ACHN (cell line): ENCODE data around the gene SETD2.
"Not testable (repeated sequence)": the region's sequence is repeated elsewhere in the genome, so short reads cannot be mapped to it uniquely, and the experiment has no call there.

Source experiments
- DNase-seq: peaks from one replicate; pipeline ENCODE4 v3.0.0-alpha.2; 2015
- in situ Hi-C: cut with HindIII; loops from 2 replicates; pipeline ENCODE4 v1.10.0; 2017; ENCODE audit warnings: low sequenced_read_pairs, low pct_ligation_motif_present, low pct_unique_long_range_greater_than_20kb

The SETD2 gene

GRCh38 chr3:47056705-47057104 is 107.2 kb downstream of the SETD2 start:
- in situ Hi-C loops, result no loop called here
- no peak for DNase-seq

- no peak for DNase-seq
Observed at GRCh38 chr3:47054412-47054811, 109.5 kb downstream of the SETD2 start.

GRCh38 chr3:47047673-47048072 is 116.2 kb downstream of the SETD2 start:
- in situ Hi-C loops, result no loop called here
- no peak for DNase-seq

More at GRCh38 chr3:47054412-47054811, 109.5 kb downstream of the SETD2 start:
- in situ Hi-C loops, result no loop called here

GRCh38 chr3:47047069-47047468 is 116.8 kb downstream of the SETD2 start:
- no peak for DNase-seq
- in situ Hi-C loops, result no loop called here

- no peak for DNase-seq
Observed at GRCh38 chr3:47042231-47042791, 121.6 kb downstream of the SETD2 start.

GRCh38 chr3:47041114-47041513 is 122.8 kb downstream of the SETD2 start:
- in situ Hi-C loops, result no loop called here
- DNase-seq, result no peak

More at GRCh38 chr3:47042231-47042791, 121.6 kb downstream of the SETD2 start:
- in situ Hi-C loops, result no loop called here

GRCh38 chr3:47037302-47037701 is 126.6 kb downstream of the SETD2 start:
- in situ Hi-C loops, DNase-seq: not testable (repeated sequence)

- in situ Hi-C loops, result no loop called here
- no peak for DNase-seq
Observed at GRCh38 chr3:47036145-47036544, 127.8 kb downstream of the SETD2 start.

- DNase-seq, result no peak
- in situ Hi-C loops, result no loop called here
Observed at GRCh38 chr3:47035645-47036044, 128.3 kb downstream of the SETD2 start.

- DNase-seq, result no peak
- in situ Hi-C loops, result no loop called here
Observed at GRCh38 chr3:47034868-47035489, 128.9 kb downstream of the SETD2 start.

GRCh38 chr3:47031041-47031440 is 132.9 kb downstream of the SETD2 start:
- in situ Hi-C loops, DNase-seq: not testable (repeated sequence)

GRCh38 chr3:47028667-47029066 is 135.2 kb downstream of the SETD2 start:
- in situ Hi-C loops, result no loop called here

GRCh38 chr3:47028146-47028545 is 135.8 kb downstream of the SETD2 start:
- in situ Hi-C loops, result no loop called here
- DNase-seq, result no peak

More at GRCh38 chr3:47028667-47029066, 135.2 kb downstream of the SETD2 start:
- DNase-seq, result no peak

GRCh38 chr3:47026432-47026831 is 137.5 kb downstream of the SETD2 start:
- in situ Hi-C loops, result not testable (repeated sequence)

GRCh38 chr3:47024932-47025331 is 139.0 kb downstream of the SETD2 start:
- DNase-seq, result no peak
- in situ Hi-C loops, result no loop called here

More at GRCh38 chr3:47026432-47026831, 137.5 kb downstream of the SETD2 start:
- DNase-seq, result not testable (repeated sequence)

- in situ Hi-C loops, result no loop called here
- DNase-seq, result no peak
Observed at GRCh38 chr3:47022641-47023071, 141.3 kb downstream of the SETD2 start.

GRCh38 chr3:47020311-47020710 is 143.6 kb downstream of the SETD2 start:
- in situ Hi-C loops, result no loop called here

GRCh38 chr3:47019201-47019600 is 144.7 kb downstream of the SETD2 start:
- in situ Hi-C loops, result no loop called here

More at GRCh38 chr3:47020311-47020710, 143.6 kb downstream of the SETD2 start:
- DNase-seq, result no peak

GRCh38 chr3:47018269-47018611 is 145.7 kb downstream of the SETD2 start:
- in situ Hi-C loops, result no loop called here

More at GRCh38 chr3:47019201-47019600, 144.7 kb downstream of the SETD2 start:
- peak; percentile 38 for DNase-seq

More at GRCh38 chr3:47018269-47018611, 145.7 kb downstream of the SETD2 start:
- DNase-seq, result no peak
